GM18861 (cell line): ENCODE data around the gene PCDHA4.

Source experiments
- ATAC-seq: cut with Tn5 transposase; IDR thresholded peaks from one replicate; pipeline ENCODE4 v1.9.1; 2021; ENCODE audit not compliant: unreplicated experiment

Gene PCDHA4

DNA sequence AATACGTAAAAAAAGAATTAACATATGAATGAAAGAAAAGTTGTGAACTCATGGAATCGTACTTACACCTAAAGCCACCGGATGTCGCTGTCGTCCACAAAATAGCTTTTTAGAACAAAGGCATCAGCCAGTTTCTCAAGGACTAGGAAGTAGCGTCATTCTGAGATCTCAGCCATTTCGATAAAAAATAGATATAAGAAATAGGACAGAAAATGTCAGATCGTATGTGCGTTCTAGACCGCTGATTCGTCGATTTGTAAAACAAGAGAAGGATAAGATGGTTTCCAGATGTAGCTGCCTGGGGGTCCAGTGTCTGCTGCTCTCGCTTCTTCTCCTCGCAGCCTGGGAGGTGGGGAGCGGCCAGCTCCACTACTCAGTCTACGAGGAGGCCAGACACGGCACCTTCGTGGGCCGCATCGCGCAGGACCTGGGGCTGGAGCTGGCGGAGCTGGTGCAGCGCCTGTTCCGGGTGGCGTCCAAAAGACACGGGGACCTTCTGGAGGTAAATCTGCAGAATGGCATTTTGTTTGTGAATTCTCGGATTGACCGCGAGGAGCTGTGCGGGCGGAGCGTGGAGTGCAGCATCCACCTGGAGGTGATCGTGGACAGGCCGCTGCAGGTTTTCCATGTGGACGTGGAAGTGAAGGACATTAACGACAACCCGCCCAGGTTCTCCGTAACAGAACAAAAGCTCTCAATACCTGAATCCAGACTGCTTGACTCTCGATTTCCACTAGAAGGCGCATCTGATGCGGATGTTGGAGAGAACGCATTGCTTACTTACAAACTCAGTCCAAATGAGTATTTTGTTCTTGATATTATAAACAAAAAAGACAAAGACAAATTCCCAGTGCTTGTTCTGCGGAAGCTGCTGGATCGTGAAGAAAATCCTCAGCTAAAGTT lies 49.2 kb downstream of the PCDHA4 start, which contains the start of gene PCDHA10:
PCDHA10 (plus strand) TSS at position 126 of the 903 bp plus-strand sequence; CDS start at position 278, 152 bp downstream.
- no peak for ATAC-seq

- ATAC-seq, result no peak
These were observed 50.5 kb downstream of the PCDHA4 start for GRCh38 chr5:140857177-140857986.

DNA sequence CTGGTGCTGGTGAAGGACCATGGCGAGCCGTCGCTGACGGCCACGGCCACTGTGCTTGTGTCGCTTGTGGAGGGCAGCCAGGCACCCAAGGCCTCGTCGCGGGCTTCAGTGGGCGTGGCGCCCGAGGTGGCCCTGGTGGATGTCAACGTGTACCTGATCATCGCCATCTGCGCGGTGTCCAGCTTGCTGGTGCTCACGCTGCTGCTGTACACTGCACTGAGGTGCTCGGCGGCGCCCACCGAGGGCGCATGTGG lies 51.0 kb downstream of the PCDHA4 start:
- ATAC-seq, result no peak

DNA sequence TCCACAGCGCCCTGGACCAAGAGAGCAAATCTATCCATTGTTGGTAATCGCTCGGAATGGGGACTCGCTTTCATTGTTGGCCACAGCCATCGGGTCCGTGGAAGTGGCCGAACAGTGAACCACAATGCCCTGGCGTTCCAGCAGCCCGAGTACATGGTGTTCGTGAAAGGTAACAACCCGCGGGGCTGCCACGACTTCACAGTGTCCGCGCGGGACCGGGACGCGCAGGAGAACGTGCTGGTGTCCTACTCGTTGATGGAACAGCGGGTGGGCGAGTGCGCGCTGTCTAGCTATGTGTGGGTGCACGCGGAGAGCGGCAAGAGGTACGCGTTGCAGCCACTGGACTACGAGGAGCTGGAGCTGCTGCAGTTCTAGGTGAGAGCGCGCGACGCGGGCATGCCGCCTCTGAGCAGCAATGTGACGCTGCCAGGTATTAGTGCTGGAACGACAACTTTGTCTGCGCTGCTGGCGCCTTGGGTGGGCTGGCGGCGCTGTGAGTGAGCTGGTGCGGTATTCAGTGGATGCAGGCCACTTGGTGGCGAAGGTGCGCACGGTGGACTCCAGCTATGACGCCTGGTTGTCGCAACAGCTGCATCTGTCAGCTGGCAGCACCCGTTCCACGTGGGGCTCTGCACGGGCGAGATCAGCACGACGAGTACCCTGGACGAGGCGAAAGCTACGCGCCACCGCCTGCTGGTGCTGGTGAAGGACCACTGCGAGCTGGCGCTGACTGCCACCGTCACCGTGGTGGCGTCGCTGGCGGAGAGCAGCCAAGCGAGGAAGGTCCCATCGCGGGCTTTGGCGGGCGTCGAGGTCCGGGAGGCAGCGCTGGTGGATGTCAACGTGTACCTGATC lies 55.8 kb downstream of the PCDHA4 start:
- ATAC-seq, result no peak
